ENCODE data around the gene DUSP10.
A peak's percentile ranks its signal among the peaks of the same experiment; 100 is the strongest.

The DUSP10 gene

DNA sequence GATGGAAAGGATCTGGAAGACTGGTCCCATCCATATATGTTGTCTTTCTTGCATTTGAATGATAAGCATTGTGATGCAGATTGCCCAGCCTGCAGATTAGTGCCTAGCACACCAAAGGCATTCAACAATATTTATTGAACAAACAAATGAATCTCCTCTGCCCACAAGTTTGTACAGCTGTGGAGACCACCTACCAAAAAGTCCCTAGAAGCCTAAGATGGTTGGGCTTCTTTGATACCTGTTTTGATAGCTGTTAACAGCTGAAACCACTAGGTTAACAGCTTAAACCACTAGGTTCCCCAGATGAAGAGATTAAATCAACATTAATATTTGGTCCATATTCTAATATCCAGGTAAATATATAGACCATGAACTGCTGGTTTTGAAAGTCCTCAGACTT is 9.8 kb downstream of the DUSP10 start:
- DNase-seq (ENCODE audit: low read depth) = no peak

DNA sequence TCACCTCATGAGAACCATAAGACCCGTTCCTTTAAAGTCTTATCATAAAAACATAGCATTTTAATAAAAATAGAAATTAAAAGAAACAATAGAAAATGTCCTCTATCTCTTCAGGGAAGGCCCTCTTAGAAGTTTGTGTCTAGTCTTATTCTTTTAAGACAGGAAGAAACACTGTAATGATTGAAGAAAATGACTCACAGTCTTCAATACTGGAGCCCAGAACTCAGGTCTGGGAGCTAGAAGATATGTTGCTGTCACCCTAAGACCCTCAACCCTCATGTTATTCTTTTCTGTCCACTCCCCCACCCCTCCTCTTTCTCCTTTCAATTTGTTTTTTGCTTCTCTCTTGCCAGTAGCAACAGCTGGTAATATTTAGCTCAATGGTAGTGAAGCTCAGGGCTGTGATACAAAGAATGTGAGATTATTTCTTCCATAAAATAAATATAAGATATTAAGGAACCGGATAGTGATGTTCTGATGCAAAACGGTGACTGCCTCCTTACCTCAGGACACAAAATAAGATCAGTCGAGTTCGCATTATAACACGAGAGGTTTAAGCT is 12.0 kb downstream of the DUSP10 start:
- no peak for DNase-seq (ENCODE audit: low read depth)

DNA sequence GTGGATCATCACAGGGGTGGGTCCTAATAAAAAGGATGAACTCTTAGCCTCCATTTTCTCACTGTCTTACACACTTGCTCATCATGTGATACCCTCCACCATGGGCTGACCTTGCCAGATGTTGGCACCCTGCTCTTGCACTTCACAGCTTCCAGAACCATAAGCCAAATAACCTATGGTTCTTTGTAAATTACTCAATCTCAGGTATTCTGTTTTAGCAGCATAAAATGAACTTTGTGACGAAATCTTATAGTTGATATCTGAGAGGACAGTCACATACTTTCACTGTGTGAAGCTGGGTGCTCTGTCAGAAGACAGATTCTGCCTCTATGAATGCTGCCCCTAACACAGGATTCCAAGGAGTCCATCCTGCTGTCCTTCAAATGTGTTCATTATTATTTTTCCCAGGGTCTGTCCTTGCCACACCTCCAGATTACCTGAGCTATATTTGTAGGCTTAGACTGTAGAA is 13.8 kb downstream of the DUSP10 start:
- DNase-seq (ENCODE audit: low read depth) = no peak

DNA sequence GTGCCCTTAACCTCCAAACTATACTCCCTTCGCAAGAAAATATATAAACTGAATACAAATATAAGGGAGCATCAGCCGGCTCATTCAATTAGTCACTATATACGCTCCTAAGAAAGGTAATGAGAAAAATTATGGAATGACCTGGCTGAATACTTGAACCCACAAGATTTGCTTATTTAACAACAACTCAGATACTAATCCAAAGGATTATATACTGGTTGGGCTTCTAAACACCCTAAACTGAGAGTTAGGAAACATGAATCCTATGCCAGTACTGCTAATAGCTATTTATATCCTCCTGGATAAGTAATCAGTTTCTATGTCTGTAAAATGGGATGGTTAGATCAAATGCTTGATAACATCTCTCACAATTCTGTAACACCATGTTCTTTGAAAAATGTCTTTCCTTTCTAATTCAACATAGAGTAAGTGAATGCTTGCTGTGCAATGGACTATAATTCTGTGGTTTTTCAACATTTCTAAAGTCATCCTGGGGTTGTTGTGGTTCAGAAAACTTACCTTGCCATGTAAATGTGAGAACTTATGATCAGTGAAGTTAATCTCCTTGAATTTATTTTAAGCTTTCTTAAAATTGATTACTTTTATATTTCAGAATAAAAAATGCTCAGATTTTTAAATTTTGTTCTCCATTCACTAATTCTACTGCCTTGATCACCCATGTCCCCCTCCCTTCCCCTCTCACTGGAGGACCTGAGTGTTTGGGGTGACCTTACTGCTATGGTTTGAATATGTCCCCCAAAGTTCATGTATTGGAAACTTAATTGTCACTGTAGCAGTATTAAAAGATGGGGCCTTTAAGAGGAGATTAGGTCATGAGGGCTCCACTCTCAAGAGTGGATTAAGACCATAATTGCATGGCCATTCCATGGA is 14.5 kb downstream of the DUSP10 start:
- DNase-seq (ENCODE audit: low read depth) = no peak

DNA sequence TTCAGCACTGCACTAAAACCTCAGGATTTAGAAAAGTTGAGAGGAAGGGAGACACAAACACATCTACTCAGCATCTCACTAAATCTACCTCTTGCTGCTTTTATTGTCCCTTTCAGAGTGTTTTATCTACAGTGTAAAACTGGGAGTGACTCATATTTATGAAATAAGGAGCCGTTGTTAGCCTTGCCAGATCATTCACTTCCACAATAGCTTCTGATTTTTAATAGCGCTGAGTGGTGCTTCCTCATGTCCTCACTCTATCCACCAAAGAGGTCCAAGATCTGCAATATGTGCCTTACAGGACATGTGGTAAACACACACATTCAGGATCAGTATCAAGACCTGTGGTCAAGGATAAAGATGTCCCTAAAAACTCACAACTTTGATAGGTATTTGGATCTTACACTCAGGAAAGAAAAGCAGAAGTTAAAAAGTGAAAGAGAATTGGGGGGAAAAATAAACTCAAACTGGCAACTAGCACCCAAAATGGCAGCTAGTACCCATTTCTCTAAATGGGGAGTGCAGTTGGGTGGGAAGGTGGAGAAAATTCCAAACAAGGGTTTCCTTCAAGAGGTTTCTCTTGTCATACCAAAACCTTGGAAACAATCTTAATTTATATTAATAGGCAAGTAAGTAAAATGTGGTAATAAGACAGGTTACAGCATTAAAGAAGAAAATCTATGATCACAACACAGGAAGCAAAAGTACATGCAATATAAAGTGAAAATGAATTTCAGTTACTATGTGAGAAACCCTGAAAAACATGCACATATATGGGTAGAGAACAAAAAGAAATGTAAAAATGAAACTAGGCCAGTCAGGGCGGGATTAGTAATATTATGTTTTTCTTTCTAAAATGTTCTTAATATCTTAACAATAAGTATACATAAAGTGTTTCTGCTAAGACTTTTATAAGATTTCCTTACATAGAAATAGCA is 15.9 kb downstream of the DUSP10 start:
- no peak for DNase-seq (ENCODE audit: low read depth)

DNA sequence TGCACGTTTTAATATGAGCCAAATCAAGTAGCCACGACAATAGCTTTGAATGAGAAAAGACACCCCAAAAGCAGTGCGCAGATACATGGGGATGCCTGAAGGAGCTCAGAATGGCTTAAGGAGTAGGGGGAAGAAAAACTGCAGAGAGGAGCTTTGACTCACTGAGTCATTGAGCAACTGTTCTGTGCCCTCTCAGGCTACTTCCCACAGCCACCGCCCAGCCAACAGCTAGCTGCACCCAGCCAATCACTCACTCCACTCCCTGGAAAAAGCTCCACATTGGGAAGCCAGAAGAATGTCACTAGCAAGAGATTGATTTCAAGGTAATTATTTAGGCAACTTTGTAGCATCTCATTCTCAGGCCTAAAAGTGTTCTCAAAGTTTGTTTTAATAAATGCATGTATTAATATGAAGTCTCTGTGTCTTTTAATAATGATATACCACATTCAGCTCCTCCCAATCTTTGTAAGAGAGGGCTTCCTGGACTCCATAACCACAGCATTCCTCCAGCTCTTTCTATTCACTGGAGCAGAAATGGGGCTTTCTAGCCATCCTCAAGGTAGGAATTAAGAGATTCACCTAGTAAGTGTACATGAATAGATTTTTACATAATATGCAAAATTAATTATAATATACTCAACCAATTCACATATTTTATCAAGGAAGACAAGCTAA is 16.8 kb downstream of the DUSP10 start:
- DNase-seq (ENCODE audit: low read depth) = no peak

DNA sequence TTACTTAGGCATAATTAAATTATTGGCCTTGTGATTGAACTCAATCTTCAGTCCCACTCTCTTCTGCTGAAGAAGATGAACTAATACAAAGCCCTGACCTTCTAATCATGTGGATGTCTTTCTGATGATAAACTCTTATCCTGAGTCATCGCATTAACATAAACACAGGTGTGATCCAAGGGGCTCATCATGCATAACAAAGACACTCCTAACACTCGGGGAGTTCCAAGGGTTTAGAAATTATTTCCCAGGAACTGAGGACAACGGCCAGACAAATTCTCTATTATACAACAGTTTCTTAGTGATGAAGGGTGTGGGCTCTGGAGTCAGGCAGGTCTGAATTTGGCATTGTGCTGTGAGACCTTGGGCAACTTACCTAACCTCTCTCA is 18.0 kb downstream of the DUSP10 start:
- DNase-seq (ENCODE audit: low read depth) = no peak

DNA sequence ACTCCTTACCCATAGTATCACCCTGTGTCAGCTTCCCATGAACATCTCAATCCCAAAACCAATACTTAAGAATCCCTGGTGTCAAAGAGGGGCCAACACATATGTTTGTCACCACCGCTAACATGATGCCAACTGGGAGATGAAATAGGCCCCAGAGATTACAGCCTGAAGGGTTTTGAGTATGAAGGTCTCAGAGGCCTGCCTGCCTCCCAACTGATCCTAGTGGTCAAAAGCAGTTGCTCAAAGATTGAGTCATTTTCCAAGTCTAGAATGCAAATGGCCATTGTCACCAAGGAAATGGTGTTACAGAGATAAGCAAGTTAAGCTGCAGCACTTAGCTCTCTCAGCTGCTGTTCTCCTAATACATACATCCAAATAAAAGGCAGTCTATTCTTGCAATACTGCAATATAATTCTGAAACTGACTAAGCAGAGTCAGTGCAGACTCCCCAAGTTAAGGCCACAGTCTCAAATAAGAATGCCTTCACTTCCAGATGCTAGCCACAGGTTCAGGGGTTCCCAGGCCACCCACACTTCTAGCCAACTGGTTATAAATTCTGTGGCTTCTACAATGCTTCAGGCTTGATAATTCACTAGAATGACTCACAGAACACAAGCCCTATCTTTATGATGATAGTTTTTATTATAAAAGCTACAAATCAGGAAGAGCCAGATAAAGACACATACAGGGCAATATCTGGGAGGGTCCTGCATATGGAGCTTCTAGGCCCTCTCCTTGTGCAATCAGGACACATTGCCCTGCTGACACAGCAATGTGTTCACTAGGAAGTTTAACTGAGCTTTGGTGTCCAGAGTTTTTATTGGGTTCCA is 18.7 kb downstream of the DUSP10 start:
- DNase-seq (ENCODE audit: low read depth) = no peak

DNA sequence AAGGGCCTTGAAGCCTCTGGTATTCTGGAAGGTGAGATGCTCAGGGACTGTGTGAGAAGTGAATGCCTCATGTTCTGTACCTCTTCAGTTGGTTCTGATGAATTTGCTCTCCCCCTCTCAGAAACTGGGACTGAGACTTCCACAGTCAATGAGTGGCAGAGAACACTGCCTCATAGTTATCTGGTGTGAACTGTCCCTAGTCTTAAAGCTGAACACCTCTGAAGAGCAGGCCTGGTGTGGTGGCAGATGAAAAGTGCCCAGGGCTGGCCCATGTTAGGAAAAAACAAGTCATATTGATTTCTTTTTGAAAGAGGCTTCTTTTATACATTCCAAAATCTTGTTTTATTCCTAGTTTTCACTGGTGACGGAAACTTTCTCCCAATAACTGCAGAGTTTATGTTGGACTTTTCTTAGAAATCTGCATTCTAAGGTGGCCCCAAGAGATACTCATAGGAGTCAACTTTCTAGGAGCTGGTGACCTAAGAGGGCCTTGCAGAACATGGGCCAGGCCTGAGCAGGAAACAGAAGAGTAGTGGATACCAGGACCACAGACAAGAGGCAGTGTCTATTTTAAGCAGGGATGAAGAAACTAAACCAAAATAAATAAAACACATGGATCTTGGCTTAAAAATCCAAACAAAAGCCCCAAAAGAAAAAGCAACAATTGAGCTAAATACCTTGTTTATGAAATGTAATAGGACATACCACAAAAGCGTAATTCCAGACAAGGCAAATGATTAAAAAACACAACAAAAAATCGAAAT is 19.5 kb downstream of the DUSP10 start:
- DNase-seq (ENCODE audit: low read depth) = no peak

DNA sequence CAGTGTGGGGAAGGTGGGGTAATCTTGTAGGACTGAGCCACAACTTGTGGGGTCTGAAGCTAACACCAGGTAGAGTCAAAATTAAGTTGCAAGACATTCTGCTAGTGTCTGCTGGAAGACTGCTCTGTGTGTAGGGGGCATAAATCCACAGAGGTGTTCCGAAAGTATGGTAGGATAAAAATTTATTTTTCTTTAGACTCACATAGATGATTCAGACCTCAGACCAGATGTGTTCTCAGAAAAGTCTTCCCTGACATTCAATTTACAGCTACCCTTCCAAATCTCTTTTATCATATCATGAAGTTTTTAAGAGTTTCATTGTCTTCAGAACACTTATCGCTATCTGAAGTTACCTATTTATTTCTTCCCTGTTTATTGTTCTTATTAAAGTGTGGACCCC is 21.3 kb downstream of the DUSP10 start:
- no peak for DNase-seq (ENCODE audit: low read depth)

DNA sequence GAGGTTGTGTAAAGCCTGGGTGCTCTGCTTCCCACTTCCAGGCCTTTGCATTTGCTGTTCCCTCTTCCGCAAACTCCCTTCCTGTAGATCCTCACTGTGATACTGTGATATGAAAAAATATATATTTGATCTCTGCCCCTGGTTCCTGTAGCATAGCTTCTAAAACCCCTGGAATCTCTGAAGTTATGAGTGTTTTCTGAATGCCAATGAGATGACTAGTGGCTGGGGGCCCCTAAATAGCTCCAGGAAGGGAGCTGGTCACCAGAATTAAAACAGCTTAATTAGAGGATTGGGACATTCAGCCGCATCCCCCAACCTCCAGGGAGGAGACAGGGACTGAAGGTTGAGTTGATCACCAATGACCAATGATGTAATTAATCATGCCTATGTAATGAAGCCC is 21.9 kb downstream of the DUSP10 start:
- DNase-seq (ENCODE audit: low read depth) = no peak

DNA sequence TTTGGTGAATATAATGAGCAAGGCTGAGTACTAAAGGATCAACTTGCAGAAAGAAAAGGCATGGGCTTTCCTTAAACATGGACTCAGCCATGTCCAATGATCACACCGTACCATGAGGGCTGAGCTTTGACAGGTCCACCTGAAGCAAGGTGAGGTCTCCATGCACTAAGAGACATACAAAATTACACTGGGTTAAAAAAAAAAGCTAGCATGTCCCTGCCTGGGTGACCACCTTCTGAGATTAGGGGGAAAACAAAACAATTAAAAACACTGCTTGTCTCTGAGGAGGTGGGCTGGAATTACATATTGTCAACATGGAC is 22.7 kb downstream of the DUSP10 start:
- no peak for DNase-seq (ENCODE audit: low read depth)

DNA sequence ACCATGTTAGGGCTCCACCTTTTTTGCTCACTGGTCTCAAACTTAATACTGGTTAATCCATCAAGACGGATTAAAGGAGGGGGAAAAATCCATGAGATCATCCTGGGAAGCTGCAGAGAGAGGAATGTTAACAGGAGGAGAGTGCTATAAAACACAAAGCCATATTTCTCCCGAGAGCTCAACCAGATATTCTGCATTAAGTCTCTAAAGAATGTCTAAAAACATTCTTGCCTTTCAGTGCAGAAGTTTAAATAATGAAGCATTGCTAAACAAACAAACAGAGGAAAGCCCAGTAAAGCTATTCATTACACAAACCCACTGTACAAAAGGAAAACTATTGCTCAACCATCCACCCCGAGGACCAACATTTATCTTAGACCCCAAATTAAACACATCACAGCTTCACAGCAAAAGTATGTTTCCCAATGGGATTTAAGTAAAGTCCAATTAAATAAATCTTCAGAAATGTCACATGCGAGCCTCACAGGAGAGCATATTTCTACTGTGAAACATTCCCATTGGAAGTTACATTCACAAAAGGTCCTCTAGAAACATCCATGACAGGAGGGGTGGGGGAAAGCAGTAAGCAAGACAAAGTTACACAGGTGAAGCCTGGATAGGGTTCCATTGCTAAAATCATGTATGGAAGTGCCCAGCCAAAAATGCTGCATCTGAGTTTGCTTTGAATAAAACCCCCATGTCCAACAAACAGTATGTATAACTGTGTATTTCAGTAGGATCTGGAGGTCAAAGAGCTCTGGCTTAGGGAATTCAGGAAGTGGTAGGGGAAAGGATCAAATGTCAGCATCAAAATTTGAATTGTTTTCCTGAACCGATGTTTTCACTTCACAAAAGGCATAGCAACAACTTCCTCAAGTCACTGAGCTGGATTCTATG is 23.3 kb downstream of the DUSP10 start:
- peak; percentile 71 for DNase-seq (ENCODE audit: low read depth)

DNA sequence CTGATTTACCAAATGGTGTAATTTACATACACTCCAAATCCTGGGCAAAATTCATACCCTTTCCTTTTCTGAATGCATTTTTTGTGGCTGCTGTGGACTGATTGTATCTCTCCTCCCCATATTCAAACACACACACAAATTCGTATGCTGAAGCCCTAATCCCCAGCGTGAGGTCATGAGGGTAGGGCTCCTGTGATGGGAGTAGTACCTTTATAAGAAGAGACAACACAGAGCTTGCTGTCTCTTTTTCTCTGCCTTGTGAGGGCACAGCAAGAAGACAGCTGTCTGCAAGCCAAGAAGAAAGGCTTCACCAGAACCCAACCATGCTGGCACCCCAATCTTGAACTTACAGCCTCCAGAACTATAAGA is 24.4 kb downstream of the DUSP10 start:
- no peak for DNase-seq (ENCODE audit: low read depth)

DNA sequence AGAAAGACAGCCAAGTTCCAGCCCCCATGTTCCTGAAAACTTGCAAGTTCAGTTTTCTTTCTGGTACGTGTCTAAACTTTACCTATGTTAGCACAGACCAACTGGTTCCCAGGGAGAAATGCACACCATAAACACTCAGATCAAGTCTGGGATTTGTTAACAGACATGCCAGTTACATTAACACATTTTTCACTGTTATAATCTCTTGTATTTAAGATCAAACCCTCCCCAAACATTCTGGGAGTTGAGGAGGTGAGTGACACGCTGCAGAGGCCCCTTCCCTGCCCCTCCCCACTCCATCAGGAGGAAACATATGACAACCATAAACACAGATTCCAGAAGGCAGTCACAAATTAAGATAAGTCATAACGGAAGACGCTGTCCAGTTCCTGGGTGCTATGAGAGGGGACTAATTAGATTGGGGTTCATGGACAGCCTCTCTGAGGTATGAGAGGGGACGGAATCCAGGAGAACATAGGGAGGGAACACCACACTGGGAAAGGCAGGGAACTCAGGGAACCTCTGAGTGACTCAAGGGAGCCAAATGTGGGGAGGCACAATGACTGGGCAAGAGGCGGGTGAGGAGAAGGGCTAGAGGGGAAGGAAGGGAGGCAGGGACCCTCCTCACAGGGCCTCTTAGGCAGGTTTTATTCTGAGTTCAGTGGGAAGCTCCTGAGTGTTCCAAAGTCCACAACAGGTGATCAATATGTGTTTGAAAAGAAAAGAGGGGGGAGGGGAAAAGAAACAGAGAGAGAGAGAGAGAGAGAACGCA is 25.0 kb downstream of the DUSP10 start:
- DNase-seq (ENCODE audit: low read depth) = no peak

DNA sequence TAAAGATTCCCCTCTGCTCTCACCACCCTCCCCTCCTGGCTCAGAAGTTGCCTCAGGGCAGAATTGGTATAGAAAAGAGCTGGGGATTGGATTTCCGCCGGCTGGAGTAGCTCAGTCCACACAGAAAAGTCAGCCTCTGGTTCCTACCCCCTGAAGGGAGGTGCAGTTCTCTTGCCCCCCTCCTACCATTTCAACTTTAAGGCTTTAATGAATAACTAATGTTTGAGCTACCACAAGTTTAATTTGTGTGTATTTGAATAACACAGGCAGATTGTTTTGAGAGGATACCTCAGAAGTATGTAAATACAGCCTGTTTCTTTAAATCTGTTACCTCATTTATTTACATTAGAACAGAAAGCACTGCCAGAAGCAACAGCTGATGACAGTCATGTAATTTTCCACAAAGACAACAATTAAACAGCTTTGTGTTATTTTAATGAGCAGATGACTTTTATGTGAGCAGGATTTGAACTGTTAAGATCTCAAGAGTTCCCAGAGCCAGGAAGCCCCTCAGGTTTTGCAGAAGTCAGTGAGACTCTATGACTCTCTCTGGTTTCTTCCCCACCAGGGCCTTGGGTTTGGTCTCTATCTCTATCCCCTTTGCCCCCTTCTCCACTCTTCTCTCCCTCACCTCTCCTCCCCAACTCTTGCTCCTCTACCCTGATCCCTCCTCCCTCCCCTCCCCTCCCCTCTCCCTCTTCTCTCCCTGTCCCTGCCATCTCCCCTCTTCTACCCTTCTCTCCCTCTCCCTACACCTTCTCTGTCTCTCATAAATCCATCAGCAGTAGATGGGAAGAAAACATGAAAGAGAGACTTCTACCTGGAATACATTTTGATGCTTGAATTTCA is 26.3 kb downstream of the DUSP10 start:
- no peak for DNase-seq (ENCODE audit: low read depth)

DNA sequence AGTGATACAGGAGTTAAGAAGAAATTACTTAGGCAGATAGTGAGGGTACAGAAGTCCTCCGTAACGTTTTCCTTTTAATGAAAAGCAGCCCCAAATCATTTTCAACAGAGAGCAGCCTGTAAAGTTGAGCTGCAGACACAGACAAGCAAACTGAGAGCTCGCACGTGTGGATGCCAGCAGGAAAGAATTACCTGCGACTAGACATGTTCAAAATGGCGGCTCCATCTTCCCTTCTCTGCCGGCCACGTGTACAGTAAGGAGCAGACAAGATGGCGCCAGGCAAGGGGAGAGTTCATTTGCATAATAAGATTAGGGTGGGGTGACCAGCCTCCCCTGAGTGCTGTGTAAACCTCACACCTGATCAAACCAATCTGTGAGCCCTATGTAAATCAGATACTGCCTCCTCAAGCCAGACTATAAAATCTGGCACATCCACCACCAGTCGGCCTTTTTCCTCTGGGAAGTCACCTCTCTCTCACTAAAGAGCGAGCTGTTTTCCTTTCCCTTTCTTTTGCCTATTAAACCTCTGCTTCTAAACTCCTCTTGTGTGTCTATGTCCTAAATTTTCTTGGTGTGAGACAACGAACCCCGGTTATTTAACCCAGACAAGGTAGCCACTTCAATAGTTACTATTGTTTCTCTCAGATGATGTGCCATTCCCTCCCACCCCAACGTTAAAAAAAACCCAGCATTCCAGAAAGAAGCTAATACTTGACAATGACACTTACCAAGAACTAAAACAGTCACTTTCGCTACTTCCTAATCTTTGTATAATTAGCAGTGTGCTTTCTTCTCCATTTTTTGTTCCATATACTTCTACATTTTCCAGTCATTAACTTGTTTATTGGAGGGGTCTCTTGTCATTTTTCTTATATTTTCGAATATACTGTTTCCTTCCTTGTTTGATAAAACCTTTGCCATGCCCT is 27.4 kb downstream of the DUSP10 start:
- DNase-seq (ENCODE audit: low read depth) = no peak

All from fibroblast of the conjunctiva (primary cell).